Measurements from ENCODE around the gene NPR1. TPM values are rescaled to one million over a fixed set of nuclear protein-coding genes. Genes with fewer than 3 reads are reported as not detected.

NPR1 gene
- total RNA-seq, 2 experiments from 2014 or later: not detected

DNA sequence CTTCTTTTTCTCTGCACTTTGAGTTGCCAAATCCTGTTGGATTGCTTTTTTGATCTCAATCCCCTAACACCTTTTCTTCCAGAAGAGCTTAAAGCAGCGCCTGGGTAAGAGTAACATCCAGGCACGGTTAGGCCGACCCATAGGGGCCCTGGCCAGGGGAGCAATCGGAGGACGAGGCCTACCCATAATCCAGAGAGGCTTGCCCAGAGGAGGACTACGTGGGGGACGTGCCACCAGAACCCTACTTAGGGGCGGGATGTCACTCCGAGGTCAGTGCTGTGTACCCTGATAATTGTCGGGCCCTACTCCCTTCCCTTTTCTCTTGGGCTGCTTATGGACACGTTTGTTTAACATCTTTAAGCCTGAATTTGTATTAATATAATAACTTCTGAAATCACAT is 36.3 kb upstream of the NPR1 start:
- peaks cover 75% of the 10 kb centered on the region for H3K4me1 Mint-ChIP-seq (ENCODE audit: low read depth)
- POLR2A ChIA-PET: interaction anchor here (1.3 to 8.3 kb wide), 2 partner anchors 8 to 106 kb away, joined by 4 to 89 read pairs; partner anchors contain the start of genes CHTOP and S100A6
- CTCF ChIA-PET: no interaction called here

DNA sequence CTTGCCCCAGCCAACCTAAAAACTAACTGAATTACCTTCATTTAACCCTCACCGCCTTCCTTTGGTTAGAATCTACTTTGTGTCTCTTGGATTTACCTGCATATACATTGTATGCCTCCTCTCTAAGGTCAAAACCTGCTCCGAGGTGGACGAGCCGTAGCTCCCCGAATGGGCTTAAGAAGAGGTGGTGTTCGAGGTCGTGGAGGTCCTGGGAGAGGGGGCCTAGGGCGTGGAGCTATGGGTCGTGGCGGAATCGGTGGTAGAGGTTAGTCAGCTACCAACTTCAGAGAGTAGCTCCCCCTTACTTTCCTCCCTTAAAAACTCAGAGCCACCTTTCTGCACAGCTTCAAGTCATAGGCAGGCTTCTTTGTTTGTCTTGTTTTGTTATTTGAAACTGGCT is 35.4 kb upstream of the NPR1 start:
- ChIA-PET POLR2A (interaction anchor here (1.0 to 8.3 kb wide), 3 partner anchors 8 to 107 kb away, joined by 4 to 89 read pairs (median 5); partner anchors contain the start of genes CHTOP, S100A6 and SNAPIN), CTCF (interaction anchor here (0.9 kb wide), 1 partner anchor 9 kb away, joined by 3 read pairs; no protein-coding TSS in a partner anchor)
- DNase-seq (no peak), ATAC-seq (ENCODE audit: poor library complexity) (no peak)
- H3K4me1 ChIP-seq (ENCODE audit: insufficient read depth, low read length): peaks cover 30% of the 10 kb centered on the region
- no peak overlapping the region for H3K4me3 ChIP-seq (ENCODE audit: low read length)
- peaks cover 91% of the 10 kb centered on the region for H3K36me3 ChIP-seq (ENCODE audit: insufficient read depth, low read length)
- no peaks in the 10 kb centered on the region for H3K9me3 ChIP-seq (ENCODE audit: control insufficient read depth in 1 of 2, insufficient read depth in 1 of 2, low read length in 2 of 2)
- no peaks in the 10 kb centered on the region for H3K27me3 Mint-ChIP-seq
- H3K27me3 ChIP-seq (ENCODE audit: control insufficient read depth in 1 of 2, insufficient read depth in 2 of 2, low read length in 2 of 2): no peaks in the 10 kb centered on the region
- H3K36me3 Mint-ChIP-seq (ENCODE audit: low read depth): peaks cover 92% of the 10 kb centered on the region
- peak overlapping the region; percentile 25 for H3K27ac Mint-ChIP-seq
- peaks cover 77% of the 10 kb centered on the region for H3K4me1 Mint-ChIP-seq (ENCODE audit: low read depth)
- TF ChIP-seq, protein P1, sequence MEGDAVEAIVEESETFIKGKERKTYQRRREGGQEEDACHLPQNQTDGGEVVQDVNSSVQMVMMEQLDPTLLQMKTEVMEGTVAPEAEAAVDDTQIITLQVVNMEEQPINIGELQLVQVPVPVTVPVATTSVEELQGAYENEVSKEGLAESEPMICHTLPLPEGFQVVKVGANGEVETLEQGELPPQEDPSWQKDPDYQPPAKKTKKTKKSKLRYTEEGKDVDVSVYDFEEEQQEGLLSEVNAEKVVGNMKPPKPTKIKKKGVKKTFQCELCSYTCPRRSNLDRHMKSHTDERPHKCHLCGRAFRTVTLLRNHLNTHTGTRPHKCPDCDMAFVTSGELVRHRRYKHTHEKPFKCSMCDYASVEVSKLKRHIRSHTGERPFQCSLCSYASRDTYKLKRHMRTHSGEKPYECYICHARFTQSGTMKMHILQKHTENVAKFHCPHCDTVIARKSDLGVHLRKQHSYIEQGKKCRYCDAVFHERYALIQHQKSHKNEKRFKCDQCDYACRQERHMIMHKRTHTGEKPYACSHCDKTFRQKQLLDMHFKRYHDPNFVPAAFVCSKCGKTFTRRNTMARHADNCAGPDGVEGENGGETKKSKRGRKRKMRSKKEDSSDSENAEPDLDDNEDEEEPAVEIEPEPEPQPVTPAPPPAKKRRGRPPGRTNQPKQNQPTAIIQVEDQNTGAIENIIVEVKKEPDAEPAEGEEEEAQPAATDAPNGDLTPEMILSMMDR (IDR thresholded peaks at IDR 0.05): no peak
- H3K4me3 Mint-ChIP-seq: no peak overlapping the region
- intact Hi-C loops (cut with DNase I, micrococcal nuclease): no loop called here
- no peak overlapping the region for H3K27ac ChIP-seq (ENCODE audit: low read depth in 1 of 2, low read length in 2 of 2)
- H3K9me3 Mint-ChIP-seq: no peaks in the 10 kb centered on the region

More for the DNA sequence above, 36.3 kb upstream of the NPR1 start:
- Mint-ChIP-seq H3K27me3 (no peaks in the 10 kb centered on the region), H3K36me3 (ENCODE audit: low read depth) (peaks cover 98% of the 10 kb centered on the region), H3K4me3 (no peak overlapping the region), H3K9me3 (no peaks in the 10 kb centered on the region), H3K27ac (peak overlapping the region; percentile 25)
- ATAC-seq (ENCODE audit: poor library complexity) (no peak), DNase-seq (no peak)
- Histone ChIP-seq H3K27me3 (ENCODE audit: control insufficient read depth in 1 of 2, insufficient read depth in 2 of 2, low read length in 2 of 2) (no peaks in the 10 kb centered on the region), H3K9me3 (ENCODE audit: control insufficient read depth in 1 of 2, insufficient read depth in 1 of 2, low read length in 2 of 2) (no peaks in the 10 kb centered on the region), H3K4me1 (ENCODE audit: insufficient read depth, low read length) (peaks cover 30% of the 10 kb centered on the region), H3K4me3 (ENCODE audit: low read length) (no peak overlapping the region), H3K27ac (ENCODE audit: low read depth in 1 of 2, low read length in 2 of 2) (no peak overlapping the region), H3K36me3 (ENCODE audit: insufficient read depth, low read length) (peaks cover 98% of the 10 kb centered on the region)
- intact Hi-C loops (cut with DNase I, micrococcal nuclease): no loop called here
- TF ChIP-seq, protein P1 (IDR thresholded peaks at IDR 0.05): no peak

DNA sequence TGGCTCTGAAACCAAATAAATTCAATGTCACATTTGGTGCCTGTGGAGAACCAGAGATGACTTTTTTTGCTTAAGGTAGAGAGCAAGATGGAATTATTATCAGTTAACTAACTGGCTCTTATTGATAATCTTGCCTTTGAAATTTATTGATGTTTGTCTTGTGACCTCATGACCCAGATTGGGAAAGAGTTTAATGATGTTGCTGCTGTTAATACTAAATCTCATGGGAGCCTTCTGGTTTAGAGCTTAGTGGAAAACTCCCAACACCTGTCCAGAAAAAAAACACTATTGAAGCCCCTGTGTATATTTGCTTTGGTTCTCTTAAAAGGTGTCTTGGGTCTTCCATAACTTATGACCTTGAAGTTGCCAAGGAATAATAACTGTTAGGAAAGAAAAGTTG is 34.7 kb upstream of the NPR1 start:
- CTCF ChIA-PET: interaction anchor here (0.9 kb wide), 1 partner anchor 8 kb away, joined by 3 read pairs; no protein-coding TSS in a partner anchor

More for the DNA sequence above, 34.7 kb upstream of the NPR1 start:
- Mint-ChIP-seq H3K9me3 (no peaks in the 10 kb centered on the region), H3K4me1 (ENCODE audit: low read depth) (peaks cover 73% of the 10 kb centered on the region), H3K27me3 (no peaks in the 10 kb centered on the region), H3K27ac (peak overlapping the region; percentile 25), H3K4me3 (no peak overlapping the region), H3K36me3 (ENCODE audit: low read depth) (peaks cover 84% of the 10 kb centered on the region)
- Histone ChIP-seq H3K4me1 (ENCODE audit: insufficient read depth, low read length) (peaks cover 34% of the 10 kb centered on the region), H3K27ac (ENCODE audit: low read depth in 1 of 2, low read length in 2 of 2) (no peak overlapping the region), H3K4me3 (ENCODE audit: low read length) (no peak overlapping the region), H3K27me3 (ENCODE audit: control insufficient read depth in 1 of 2, insufficient read depth in 2 of 2, low read length in 2 of 2) (no peaks in the 10 kb centered on the region), H3K36me3 (ENCODE audit: insufficient read depth, low read length) (peaks cover 85% of the 10 kb centered on the region), H3K9me3 (ENCODE audit: control insufficient read depth in 1 of 2, insufficient read depth in 1 of 2, low read length in 2 of 2) (no peaks in the 10 kb centered on the region)
- DNase-seq: no peak
- intact Hi-C loops (cut with DNase I, micrococcal nuclease): no loop called here
- TF ChIP-seq, protein P1 (IDR thresholded peaks at IDR 0.05): no peak
- POLR2A ChIA-PET: interaction anchor here (1.0 to 8.3 kb wide), 2 partner anchors 9 to 15 kb away, joined by 5 to 89 read pairs; partner anchors contain the start of genes CHTOP and SNAPIN
- ATAC-seq (ENCODE audit: poor library complexity): no peak

All from CD4-positive, alpha-beta T cell (primary cell).